ENCODE data around the gene TNFRSF12A.

DNA sequence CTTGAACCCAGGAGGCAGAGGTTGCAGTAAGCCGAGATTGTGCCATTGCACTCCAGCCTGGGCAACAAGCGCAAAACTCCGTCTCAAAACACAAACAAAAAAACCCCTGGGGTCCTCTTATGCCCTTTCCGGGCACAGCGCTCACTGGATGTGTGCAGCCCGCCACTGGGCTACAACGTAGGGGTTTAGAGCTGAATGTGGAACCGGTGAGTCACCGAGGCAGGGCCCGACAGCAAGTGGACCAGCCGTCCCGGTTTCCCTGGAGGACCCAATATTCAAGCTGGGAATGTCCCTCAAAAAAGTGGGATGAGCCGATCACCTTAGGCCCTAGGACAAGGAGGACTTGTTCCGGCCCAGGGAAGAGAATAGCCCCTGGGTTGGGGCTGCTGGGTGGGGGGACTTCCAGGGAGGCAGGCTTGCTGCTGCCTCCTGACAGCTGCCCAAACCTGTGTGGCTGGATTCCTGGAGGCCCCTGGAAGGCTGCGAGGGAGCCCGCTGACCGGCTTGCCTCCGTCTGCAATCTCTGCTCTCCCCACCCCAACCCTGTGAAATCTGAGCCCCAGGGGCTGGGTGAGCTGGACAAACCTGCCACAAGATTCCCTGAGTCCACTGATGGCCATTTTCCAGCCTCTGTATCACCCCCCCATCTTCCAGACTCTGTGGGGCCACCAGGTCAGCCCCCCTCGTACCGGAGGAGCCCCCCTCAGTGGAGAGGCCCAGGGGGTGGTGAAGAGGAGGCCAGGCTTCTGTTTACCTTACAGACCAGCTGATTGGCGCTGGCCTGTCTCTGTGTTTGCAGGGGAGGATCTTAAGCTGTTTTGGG lies 10.4 kb upstream of the TNFRSF12A start:
- TF ChIP-seq, protein P1, sequence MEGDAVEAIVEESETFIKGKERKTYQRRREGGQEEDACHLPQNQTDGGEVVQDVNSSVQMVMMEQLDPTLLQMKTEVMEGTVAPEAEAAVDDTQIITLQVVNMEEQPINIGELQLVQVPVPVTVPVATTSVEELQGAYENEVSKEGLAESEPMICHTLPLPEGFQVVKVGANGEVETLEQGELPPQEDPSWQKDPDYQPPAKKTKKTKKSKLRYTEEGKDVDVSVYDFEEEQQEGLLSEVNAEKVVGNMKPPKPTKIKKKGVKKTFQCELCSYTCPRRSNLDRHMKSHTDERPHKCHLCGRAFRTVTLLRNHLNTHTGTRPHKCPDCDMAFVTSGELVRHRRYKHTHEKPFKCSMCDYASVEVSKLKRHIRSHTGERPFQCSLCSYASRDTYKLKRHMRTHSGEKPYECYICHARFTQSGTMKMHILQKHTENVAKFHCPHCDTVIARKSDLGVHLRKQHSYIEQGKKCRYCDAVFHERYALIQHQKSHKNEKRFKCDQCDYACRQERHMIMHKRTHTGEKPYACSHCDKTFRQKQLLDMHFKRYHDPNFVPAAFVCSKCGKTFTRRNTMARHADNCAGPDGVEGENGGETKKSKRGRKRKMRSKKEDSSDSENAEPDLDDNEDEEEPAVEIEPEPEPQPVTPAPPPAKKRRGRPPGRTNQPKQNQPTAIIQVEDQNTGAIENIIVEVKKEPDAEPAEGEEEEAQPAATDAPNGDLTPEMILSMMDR (conservative IDR thresholded peaks at IDR 0.05 in 1 of 2, IDR thresholded peaks at IDR 0.05 in 1 of 2; ENCODE audit: extremely low read depth in 1 of 2, insufficient read depth in 1 of 2, low read depth in 1 of 2, low read length in 2 of 2): no peak
- no peak for TF ChIP-seq EZH2 (IDR thresholded peaks at IDR 0.05; ENCODE audit: borderline replicate concordance, low read length)

All from mammary epithelial cell (primary cell).